Daoy (cell line): ENCODE data around the gene GNG7. TPM values are rescaled to one million over a fixed set of nuclear protein-coding genes. Genes with fewer than 3 reads are reported as not detected.
A peak's percentile ranks its signal among the peaks of the same experiment; 100 is the strongest.
"Not testable (repeated sequence)": the region's sequence is repeated elsewhere in the genome, so short reads cannot be mapped to it uniquely, and the experiment has no call there.

Source experiments
- DNase-seq: peaks from one replicate; pipeline ENCODE4 v3.0.0-alpha.2; 2015; ENCODE audit warnings: low read depth
- total RNA-seq: library from RNA; depleted of rRNA; stranded (reverse); fragments of >200 nt; shearing (Covaris generic); gene quantifications from 2 replicates; pipeline ENCODE4 v1.2.3, GENCODE V29; 2014

The GNG7 gene
- total RNA-seq, 1 experiment from 2014 or later: 0.23 TPM

- DNase-seq: no peak
Measured at GRCh38 chr19:2726904-2727639, 24.6 kb upstream of the GNG7 start.

GRCh38 chr19:2726160-2726855 lies 23.8 kb upstream of the GNG7 start:
- no peak for DNase-seq

- no peak for DNase-seq
Measured at GRCh38 chr19:2724148-2724557, 21.7 kb upstream of the GNG7 start.

- no peak for DNase-seq
Measured at GRCh38 chr19:2723747-2724146, 21.3 kb upstream of the GNG7 start.

- no peak for DNase-seq
Measured at GRCh38 chr19:2723345-2723715, 20.8 kb upstream of the GNG7 start.

GRCh38 chr19:2722541-2723344 lies 20.2 kb upstream of the GNG7 start:
- peak; percentile 78 for DNase-seq

GRCh38 chr19:2721570-2722540 lies 19.4 kb upstream of the GNG7 start:
- no peak for DNase-seq

GRCh38 chr19:2720777-2721569 lies 18.5 kb upstream of the GNG7 start, which contains the start of gene DIRAS1:
TSS of gene DIRAS1 (minus strand) at chr19:2721372. CDS start at chr19:2717806, 3,566 bp downstream.
- DNase-seq: no peak

- DNase-seq: peak; percentile 43
Measured at GRCh38 chr19:2719920-2720776, 17.7 kb upstream of the GNG7 start.

GRCh38 chr19:2719232-2719735 lies 16.8 kb upstream of the GNG7 start:
- no peak for DNase-seq

- DNase-seq: no peak
Measured at GRCh38 chr19:2717638-2718541, 15.4 kb upstream of the GNG7 start.

GRCh38 chr19:2716722-2717637 lies 14.5 kb upstream of the GNG7 start:
- no peak for DNase-seq

GRCh38 chr19:2716275-2716650 lies 13.8 kb upstream of the GNG7 start:
- DNase-seq: no peak

- DNase-seq: no peak
Measured at GRCh38 chr19:2715470-2716274, 13.2 kb upstream of the GNG7 start.

- DNase-seq: no peak
Measured at GRCh38 chr19:2714531-2715269, 12.2 kb upstream of the GNG7 start.

- DNase-seq: not testable (repeated sequence)
Measured at GRCh38 chr19:2714102-2714501, 11.6 kb upstream of the GNG7 start.
